GM12878 (cell line): ENCODE data around the gene MRM1. TPM values are rescaled to one million over a fixed set of nuclear protein-coding genes. Genes with fewer than 3 reads are reported as not detected.

Source experiments
- CHD1 ChIP-seq: IDR thresholded peaks from 2 replicates; pipeline ENCODE4 v1.6.1; 2012; ENCODE audit warnings: low read depth, low read length, improper control_type of control experiment
- CREM ChIP-seq: IDR thresholded peaks from 2 replicates; pipeline ENCODE4 v1.6.1; 2014; ENCODE audit warnings: antibody characterized with exemption, low read depth
- FOS ChIP-seq: IDR thresholded peaks from 3 replicates; pipeline ENCODE4 v1.6.1; 2011; ENCODE audit warnings: borderline replicate concordance; ENCODE audit not compliant: insufficient read length; ENCODE audit errors: extremely low read depth
- LARP7 ChIP-seq: fragments of 450-650 bp; IDR thresholded peaks from 2 replicates; pipeline ENCODE4 v1.6.1; 2017; ENCODE audit warnings: mild to moderate bottlenecking
- MLLT1 ChIP-seq: fragments of 450-650 bp; IDR thresholded peaks from 2 replicates; pipeline ENCODE4 v1.6.1; 2016; ENCODE audit warnings: mild to moderate bottlenecking
- NBN ChIP-seq: fragments of 450-650 bp; IDR thresholded peaks from 2 replicates; pipeline ENCODE4 v1.6.1; 2016
- NFXL1 ChIP-seq: fragments of 450-650 bp; IDR thresholded peaks from 2 replicates; pipeline ENCODE4 v1.6.1; 2017; ENCODE audit warnings: antibody characterized with exemption, mild to moderate bottlenecking, borderline replicate concordance
- NR2C1 ChIP-seq: fragments of 450-650 bp; IDR thresholded peaks from 2 replicates; pipeline ENCODE4 v1.6.1; 2017; ENCODE audit warnings: antibody characterized with exemption, mild to moderate bottlenecking, moderate library complexity
- NR2C2 ChIP-seq: IDR thresholded peaks from 2 replicates; pipeline ENCODE4 v1.6.1; 2011; ENCODE audit warnings: borderline replicate concordance, low read depth; ENCODE audit not compliant: control insufficient read depth, insufficient read length
- POLR2AphosphoS5 ChIP-seq: IDR thresholded peaks from 2 replicates; pipeline ENCODE4 v1.6.1; 2011; ENCODE audit warnings: mild to moderate bottlenecking, low read length, inconsistent platforms
- SIN3A ChIP-seq: IDR thresholded peaks from 2 replicates; pipeline ENCODE4 v1.6.1; 2012; ENCODE audit warnings: low read depth, low read length, improper control_type of control experiment
- SMARCA5 ChIP-seq: fragments of 450-650 bp; IDR thresholded peaks from 2 replicates; pipeline ENCODE4 v1.6.1; 2017; ENCODE audit warnings: mild to moderate bottlenecking
- SP1 ChIP-seq: IDR thresholded peaks from one replicate; pipeline ENCODE4 v1.6.1; 2011; ENCODE audit warnings: low read depth, low read length
- SREBF1 ChIP-seq: IDR thresholded peaks from 2 replicates; pipeline ENCODE4 v1.6.1; 2012; ENCODE audit warnings: mild to moderate bottlenecking, low read length
- ZBED1 ChIP-seq: IDR thresholded peaks from 2 replicates; pipeline ENCODE4 v1.6.1; 2016; ENCODE audit warnings: borderline replicate concordance
- ZZZ3 ChIP-seq: IDR thresholded peaks from 2 replicates; pipeline ENCODE4 v1.6.1; 2011; ENCODE audit warnings: low read depth; ENCODE audit not compliant: control insufficient read depth, insufficient read length
- polyA plus RNA-seq, 11 experiments: library from polyadenylated mRNA; depleted of rRNA in 4 of 11; unstranded in 6 of 11; stranded (reverse) in 5 of 11; fragments of >200 nt; fragmentation: Nextera tagmentation in 4 of 11; fragmentation: Illumina TruSeq in 1 of 11; extraction: Ambion mirVana in 4 of 11; extraction: Trizol in 1 of 11; gene quantifications; 1 replicate in 1 of 11; 2 replicates in 10 of 11; pipeline versions ENCODE4 v1.2.1 to v1.2.3, GENCODE V29; 2011 to 2016; ENCODE audit warnings: inconsistent platforms in 2 of 11, missing spikeins in 2 of 11, low read depth in 1 of 11
- total RNA-seq, 4 experiments: library from RNA; depleted of rRNA in 3 of 4; stranded (reverse); fragments of >200 nt in 3 of 4; fragmentation: Illumina TruSeq in 1 of 4; extraction: Trizol in 1 of 4; gene quantifications; 2 replicates each; pipeline versions ENCODE4 v1.2.1 to v1.2.3, GENCODE V29; 2013 to 2021
- TF ChIP-seq, protein P1 (sequence below): fragments of 450-650 bp; IDR thresholded peaks from 2 replicates; pipeline ENCODE4 v1.6.1; 2017; ENCODE audit warnings: borderline replicate concordance
- TF ChIP-seq, protein P2 (sequence below): fragments of 450-650 bp; IDR thresholded peaks from 2 replicates; pipeline ENCODE4 v1.6.1; 2018; ENCODE audit warnings: borderline replicate concordance, mild to moderate bottlenecking; ENCODE audit not compliant: partially characterized antibody
- TF ChIP-seq, protein P3 (sequence below): fragments of 450-650 bp; IDR thresholded peaks from 2 replicates; pipeline ENCODE4 v1.6.1; 2017; ENCODE audit warnings: mild to moderate bottlenecking, moderate library complexity

MRM1 gene
- total and polyA plus RNA-seq, 10 of the 15 experiments (the other 5 are each of a cell fraction or from before 2014, with no cell fraction given): 0.23 to 16.9 (median 13.2) TPM

DNA sequence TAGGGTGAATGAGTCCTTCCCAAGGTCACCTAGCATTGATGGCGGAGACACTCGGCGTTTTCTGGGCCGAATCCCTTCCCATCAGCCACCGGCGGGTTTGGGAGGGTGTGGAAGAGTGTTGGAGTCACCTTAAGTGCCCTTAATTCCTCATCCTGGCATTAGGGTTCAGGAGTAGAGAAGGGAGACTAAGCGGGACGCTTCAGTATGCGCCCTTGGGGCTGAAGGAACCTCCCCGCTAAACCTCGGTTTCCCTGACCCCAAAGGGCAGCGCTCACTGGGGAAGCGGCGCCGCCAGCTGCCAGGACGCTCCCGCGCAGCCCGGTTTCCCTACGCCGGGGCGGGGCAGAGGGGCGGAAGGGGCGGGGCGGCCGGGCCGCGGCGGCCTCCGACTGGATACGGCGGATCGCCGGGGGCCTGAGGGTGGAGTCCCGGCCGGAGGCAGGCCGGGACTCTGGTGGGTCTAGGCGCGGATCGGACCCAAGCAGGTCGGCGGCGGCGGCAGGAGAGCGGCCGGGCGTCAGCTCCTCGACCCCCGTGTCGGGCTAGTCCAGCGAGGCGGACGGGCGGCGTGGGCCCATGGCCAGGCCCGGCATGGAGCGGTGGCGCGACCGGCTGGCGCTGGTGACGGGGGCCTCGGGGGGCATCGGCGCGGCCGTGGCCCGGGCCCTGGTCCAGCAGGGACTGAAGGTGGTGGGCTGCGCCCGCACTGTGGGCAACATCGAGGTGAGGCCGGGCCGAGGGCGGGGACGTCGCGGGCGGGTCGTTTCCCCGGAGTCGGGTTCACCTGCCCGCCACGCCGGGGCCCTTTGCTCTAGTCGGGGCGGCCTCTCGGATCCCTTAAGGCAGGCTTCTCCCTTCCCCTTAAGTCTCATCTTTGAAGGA lies 9.7 kb upstream of the MRM1 start, which contains the start of gene DHRS11 (continued):
- no peak for TF ChIP-seq CREM
- TF ChIP-seq, protein P1, sequence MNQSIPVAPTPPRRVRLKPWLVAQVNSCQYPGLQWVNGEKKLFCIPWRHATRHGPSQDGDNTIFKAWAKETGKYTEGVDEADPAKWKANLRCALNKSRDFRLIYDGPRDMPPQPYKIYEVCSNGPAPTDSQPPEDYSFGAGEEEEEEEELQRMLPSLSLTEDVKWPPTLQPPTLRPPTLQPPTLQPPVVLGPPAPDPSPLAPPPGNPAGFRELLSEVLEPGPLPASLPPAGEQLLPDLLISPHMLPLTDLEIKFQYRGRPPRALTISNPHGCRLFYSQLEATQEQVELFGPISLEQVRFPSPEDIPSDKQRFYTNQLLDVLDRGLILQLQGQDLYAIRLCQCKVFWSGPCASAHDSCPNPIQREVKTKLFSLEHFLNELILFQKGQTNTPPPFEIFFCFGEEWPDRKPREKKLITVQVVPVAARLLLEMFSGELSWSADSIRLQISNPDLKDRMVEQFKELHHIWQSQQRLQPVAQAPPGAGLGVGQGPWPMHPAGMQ: no peak
- TF ChIP-seq SP1: no peak
- no peak for TF ChIP-seq FOS
- TF ChIP-seq MLLT1: no peak
- TF ChIP-seq NBN: 0 out of 2 replicates have a peak, but pooled peaks have one; percentile 20
- TF ChIP-seq CHD1: no peak
- 0 out of 2 replicates have a peak, but pooled peaks have one; percentile 47 for TF ChIP-seq SMARCA5
- no peak for TF ChIP-seq NR2C1
- peak; percentile 29; the same call in 1 of the 2 replicates for TF ChIP-seq POLR2AphosphoS5
- TF ChIP-seq ZZZ3: no peak
- TF ChIP-seq ZBED1: no peak; the same call in 1 of the 2 replicates
- TF ChIP-seq SREBF1: no peak
- TF ChIP-seq SIN3A: 0 out of 2 replicates have a peak, but pooled peaks have one; percentile 14
- no peak for TF ChIP-seq NR2C2
- TF ChIP-seq, protein P2, sequence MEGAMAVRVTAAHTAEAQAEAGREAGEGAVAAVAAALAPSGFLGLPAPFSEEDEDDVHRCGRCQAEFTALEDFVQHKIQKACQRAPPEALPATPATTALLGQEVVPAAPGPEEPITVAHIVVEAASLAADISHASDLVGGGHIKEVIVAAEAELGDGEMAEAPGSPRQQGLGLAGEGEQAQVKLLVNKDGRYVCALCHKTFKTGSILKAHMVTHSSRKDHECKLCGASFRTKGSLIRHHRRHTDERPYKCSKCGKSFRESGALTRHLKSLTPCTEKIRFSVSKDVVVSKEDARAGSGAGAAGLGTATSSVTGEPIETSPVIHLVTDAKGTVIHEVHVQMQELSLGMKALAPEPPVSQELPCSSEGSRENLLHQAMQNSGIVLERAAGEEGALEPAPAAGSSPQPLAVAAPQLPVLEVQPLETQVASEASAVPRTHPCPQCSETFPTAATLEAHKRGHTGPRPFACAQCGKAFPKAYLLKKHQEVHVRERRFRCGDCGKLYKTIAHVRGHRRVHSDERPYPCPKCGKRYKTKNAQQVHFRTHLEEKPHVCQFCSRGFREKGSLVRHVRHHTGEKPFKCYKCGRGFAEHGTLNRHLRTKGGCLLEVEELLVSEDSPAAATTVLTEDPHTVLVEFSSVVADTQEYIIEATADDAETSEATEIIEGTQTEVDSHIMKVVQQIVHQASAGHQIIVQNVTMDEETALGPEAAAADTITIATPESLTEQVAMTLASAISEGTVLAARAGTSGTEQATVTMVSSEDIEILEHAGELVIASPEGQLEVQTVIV: no peak
- TF ChIP-seq NFXL1: peak; percentile 29; the same call in 1 of the 2 replicates
- TF ChIP-seq LARP7: peak; percentile 93
- TF ChIP-seq, protein P3, sequence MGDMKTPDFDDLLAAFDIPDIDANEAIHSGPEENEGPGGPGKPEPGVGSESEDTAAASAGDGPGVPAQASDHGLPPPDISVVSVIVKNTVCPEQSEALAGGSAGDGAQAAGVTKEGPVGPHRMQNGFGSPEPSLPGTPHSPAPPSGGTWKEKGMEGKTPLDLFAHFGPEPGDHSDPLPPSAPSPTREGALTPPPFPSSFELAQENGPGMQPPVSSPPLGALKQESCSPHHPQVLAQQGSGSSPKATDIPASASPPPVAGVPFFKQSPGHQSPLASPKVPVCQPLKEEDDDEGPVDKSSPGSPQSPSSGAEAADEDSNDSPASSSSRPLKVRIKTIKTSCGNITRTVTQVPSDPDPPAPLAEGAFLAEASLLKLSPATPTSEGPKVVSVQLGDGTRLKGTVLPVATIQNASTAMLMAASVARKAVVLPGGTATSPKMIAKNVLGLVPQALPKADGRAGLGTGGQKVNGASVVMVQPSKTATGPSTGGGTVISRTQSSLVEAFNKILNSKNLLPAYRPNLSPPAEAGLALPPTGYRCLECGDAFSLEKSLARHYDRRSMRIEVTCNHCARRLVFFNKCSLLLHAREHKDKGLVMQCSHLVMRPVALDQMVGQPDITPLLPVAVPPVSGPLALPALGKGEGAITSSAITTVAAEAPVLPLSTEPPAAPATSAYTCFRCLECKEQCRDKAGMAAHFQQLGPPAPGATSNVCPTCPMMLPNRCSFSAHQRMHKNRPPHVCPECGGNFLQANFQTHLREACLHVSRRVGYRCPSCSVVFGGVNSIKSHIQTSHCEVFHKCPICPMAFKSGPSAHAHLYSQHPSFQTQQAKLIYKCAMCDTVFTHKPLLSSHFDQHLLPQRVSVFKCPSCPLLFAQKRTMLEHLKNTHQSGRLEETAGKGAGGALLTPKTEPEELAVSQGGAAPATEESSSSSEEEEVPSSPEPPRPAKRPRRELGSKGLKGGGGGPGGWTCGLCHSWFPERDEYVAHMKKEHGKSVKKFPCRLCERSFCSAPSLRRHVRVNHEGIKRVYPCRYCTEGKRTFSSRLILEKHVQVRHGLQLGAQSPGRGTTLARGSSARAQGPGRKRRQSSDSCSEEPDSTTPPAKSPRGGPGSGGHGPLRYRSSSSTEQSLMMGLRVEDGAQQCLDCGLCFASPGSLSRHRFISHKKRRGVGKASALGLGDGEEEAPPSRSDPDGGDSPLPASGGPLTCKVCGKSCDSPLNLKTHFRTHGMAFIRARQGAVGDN: 0 out of 2 replicates have a peak, but pooled peaks have one; percentile 64
- TF ChIP-seq, all 136 proteins: peak for 26
